HepG2 (cell line): ENCODE measurements around the gene SNRPD3. TPM values are rescaled to one million over a fixed set of nuclear protein-coding genes. Genes with fewer than 3 reads are reported as not detected.

Experiments used
- ATF2 ChIP-seq: sonication (generic); formaldehyde crosslinking; IDR thresholded peaks from 2 replicates; pipeline ENCODE4 v1.4.0; 2020; ENCODE audit warnings: missing genetic modification reagents
- CBFB ChIP-seq: sonication (generic); formaldehyde crosslinking; IDR thresholded peaks from 2 replicates; pipeline ENCODE4 v1.4.0; 2020; ENCODE audit warnings: missing genetic modification reagents
- EZH2 ChIP-seq: conservative IDR thresholded peaks from 2 replicates; pipeline ENCODE4 v1.6.1; 2012; ENCODE audit warnings: mild to moderate bottlenecking, low read depth, low read length, moderate library complexity
- GATA4 ChIP-seq: sonication (generic); IDR thresholded peaks from 2 replicates; pipeline ENCODE4 v1.6.1; 2016; ENCODE audit warnings: antibody characterized with exemption, low read depth, borderline replicate concordance
- HOXA5 ChIP-seq: sonication (generic); formaldehyde crosslinking; IDR thresholded peaks from 2 replicates; pipeline ENCODE4 v1.4.0; 2020; ENCODE audit warnings: missing genetic modification reagents
- IKZF5 ChIP-seq: IDR thresholded peaks from 2 replicates; pipeline ENCODE4 v1.6.1; 2018; ENCODE audit warnings: missing genetic modification reagents, mild to moderate bottlenecking, missing compliant biosample characterization
- KDM4B ChIP-seq: sonication (generic); formaldehyde crosslinking; IDR thresholded peaks from 2 replicates; pipeline ENCODE4 v1.4.0; 2020; ENCODE audit warnings: missing genetic modification reagents
- LCORL ChIP-seq, 2 experiments: fragments of 450-650 bp in 1 of 2; sonication (generic) in 1 of 2; formaldehyde crosslinking in 1 of 2; IDR thresholded peaks; 2 replicates each; pipeline versions ENCODE4 v1.5.0 to v1.6.1; 2017 to 2020; ENCODE audit warnings: antibody characterized with exemption in 1 of 2, missing genetic modification reagents in 1 of 2
- MZF1 ChIP-seq: sonication (generic); formaldehyde crosslinking; IDR thresholded peaks from 2 replicates; pipeline ENCODE4 v1.8.1; 2023; ENCODE audit warnings: mild to moderate bottlenecking, missing genetic modification reagents, borderline replicate concordance
- YEATS4 ChIP-seq: sonication (generic); formaldehyde crosslinking; IDR thresholded peaks from 2 replicates; pipeline ENCODE4 v1.4.0; 2020; ENCODE audit warnings: missing genetic modification reagents, borderline replicate concordance
- ZBTB40 ChIP-seq, 2 experiments: fragments of 450-650 bp in 1 of 2; sonication (generic) in 1 of 2; formaldehyde crosslinking in 1 of 2; IDR thresholded peaks; 2 replicates each; pipeline versions ENCODE4 v1.6.1 to v1.8.0; 2016 to 2022; ENCODE audit warnings: antibody characterized with exemption in 1 of 2, mild to moderate bottlenecking in 1 of 2, missing genetic modification reagents in 1 of 2
- ZFP41 ChIP-seq: sonication (generic); formaldehyde crosslinking; IDR thresholded peaks from 2 replicates; pipeline ENCODE4 v1.4.0; 2020; ENCODE audit warnings: mild to moderate bottlenecking, missing genetic modification reagents, borderline replicate concordance
- ZNF101 ChIP-seq: sonication (generic); formaldehyde crosslinking; IDR thresholded peaks from 2 replicates; pipeline ENCODE4 v1.4.0; 2020; ENCODE audit warnings: mild to moderate bottlenecking, low read depth, missing genetic modification reagents, borderline replicate concordance
- ZNF619 ChIP-seq: sonication (generic); formaldehyde crosslinking; IDR thresholded peaks from 2 replicates; pipeline ENCODE4 v1.4.0; 2020; ENCODE audit warnings: mild to moderate bottlenecking, missing genetic modification reagents
- ZNF724P ChIP-seq: sonication (generic); formaldehyde crosslinking; IDR thresholded peaks from 2 replicates; pipeline ENCODE4 v1.8.0; 2022; ENCODE audit warnings: missing genetic modification reagents, borderline replicate concordance
- polyA plus RNA-seq, 8 experiments: library from polyadenylated mRNA; depleted of rRNA in 3 of 8; stranded (reverse) in 7 of 8; unstranded in 1 of 8; fragments of >200 nt; fragmentation: Illumina TruSeq in 4 of 8; extraction: Trizol in 4 of 8; gene quantifications; 2 replicates each; pipeline versions ENCODE4 v1.2.1 to v1.2.3, GENCODE V29; 2011 to 2016; ENCODE audit warnings: low read depth in 4 of 8, missing spikeins in 1 of 8, mixed read lengths in 1 of 8; ENCODE audit not compliant: insufficient read depth in 1 of 8
- total RNA-seq, 5 experiments: library from RNA; depleted of rRNA; stranded (reverse); fragments of >200 nt; fragmentation: Illumina TruSeq; extraction: Trizol; gene quantifications; 2 replicates each; pipeline ENCODE4 v1.2.3, GENCODE V29; 2016; ENCODE audit warnings: low read depth in 1 of 5

Gene SNRPD3
- total and polyA plus RNA-seq, 2 of the 13 experiments (the other 11 are each of a cell fraction or from before 2014, with no cell fraction given), result 110 to 209 TPM

GRCh38 chr22:24592851-24593558 lies 37.2 kb downstream of the SNRPD3 start, which contains the start of gene LRRC75B (continued):
- TF ChIP-seq ZNF101 (CRISPR knock-in tag) (no peak), CBFB (CRISPR knock-in tag) (0 out of 2 replicates have a peak, but pooled peaks have one; percentile 69), KDM4B (peak; percentile 81; the same call in 1 of the 2 replicates), IKZF5 (CRISPR knock-in tag) (peak; percentile 80; the same call in 1 of the 2 replicates), YEATS4 (CRISPR knock-in tag) (no peak), ZNF724P (CRISPR knock-in tag) (no peak; the same call in 1 of the 2 replicates), MZF1 (CRISPR knock-in tag) (no peak), HOXA5 (CRISPR knock-in tag) (0 out of 2 replicates have a peak, but pooled peaks have one; percentile 56), ZBTB40 (IDR thresholded peaks at IDR 0.05) (no peak), ZBTB40 (CRISPR knock-in tag; IDR thresholded peaks at IDR 0.05) (no peak), LCORL (IDR thresholded peaks at IDR 0.05) (no peak), LCORL (CRISPR knock-in tag; IDR thresholded peaks at IDR 0.05) (peak; percentile 75; the same call in 1 of the 2 replicates), ZFP41 (no peak), ZNF619 (0 out of 2 replicates have a peak, but pooled peaks have one; percentile 44), GATA4 (peak; percentile 32; the same call in 1 of the 2 replicates), EZH2 (no peak), ATF2 (peak; percentile 69)
